Calu3 (cell line): ENCODE results near the gene TANC1. TPM values are rescaled to one million over a fixed set of nuclear protein-coding genes. Genes with fewer than 3 reads are reported as not detected.

Experiments
- BruUV-seq: library from RNA; stranded (reverse); fragments of 400-500 nt; replicated peaks from 2 replicates; lab custom pipeline; 2021; lab: Mats Ljungman, UMichigan
- CTCF ChIA-PET: fragments of 300-600 bp; sonication (Branson Sonifier 250); formaldehyde crosslinking; loops from one replicate; lab custom pipeline; 2022; ENCODE audit warnings: antibody characterized with exemption; lab: Charles Lee
- DNase-seq: peaks from one replicate; pipeline ENCODE4 v3.0.0; 2022
- H3K27ac Mint-ChIP-seq: one replicate; pipeline ENCODE4 v1.8.0; 2022; ENCODE audit warnings: mixed read lengths; ENCODE audit not compliant: unreplicated experiment
- H3K27me3 Mint-ChIP-seq: one replicate; pipeline ENCODE4 v1.8.0; 2022; ENCODE audit warnings: mixed read lengths; ENCODE audit not compliant: unreplicated experiment
- H3K36me3 Mint-ChIP-seq: one replicate; pipeline ENCODE4 v1.8.0; 2022; ENCODE audit warnings: mild to moderate bottlenecking, moderate library complexity, mixed read lengths; ENCODE audit not compliant: insufficient read depth, unreplicated experiment
- H3K4me1 Mint-ChIP-seq: one replicate; pipeline ENCODE4 v1.8.0; 2022; ENCODE audit warnings: mild to moderate bottlenecking, low read depth, mixed read lengths; ENCODE audit not compliant: unreplicated experiment
- H3K4me3 Mint-ChIP-seq: one replicate; pipeline ENCODE4 v1.8.0; 2022; ENCODE audit warnings: mild to moderate bottlenecking, low read depth, moderate library complexity, mixed read lengths; ENCODE audit not compliant: unreplicated experiment
- H3K9me3 Mint-ChIP-seq: one replicate; pipeline ENCODE4 v1.8.0; 2022; ENCODE audit warnings: low read depth, mixed read lengths; ENCODE audit not compliant: unreplicated experiment
- intact Hi-C: fragments of 100-400 bp; cut with micrococcal nuclease; formaldehyde crosslinking; loops from one replicate; pipeline ENCODE4 v1.10.0; 2022; ENCODE audit not compliant: unreplicated experiment
- total RNA-seq: library from RNA; stranded (reverse); gene quantifications from 2 replicates; pipeline ENCODE4 v1.2.3, GENCODE V29; 2022
- TF ChIP-seq, protein P1 (sequence below): fragments of 200-600 bp; IDR thresholded peaks from one replicate; pipeline ENCODE4 v1.8.0; 2022; ENCODE audit warnings: antibody characterized with exemption; ENCODE audit not compliant: unreplicated experiment

TANC1 gene
- total RNA-seq, 1 experiment from 2014 or later = 41.2 TPM

DNA sequence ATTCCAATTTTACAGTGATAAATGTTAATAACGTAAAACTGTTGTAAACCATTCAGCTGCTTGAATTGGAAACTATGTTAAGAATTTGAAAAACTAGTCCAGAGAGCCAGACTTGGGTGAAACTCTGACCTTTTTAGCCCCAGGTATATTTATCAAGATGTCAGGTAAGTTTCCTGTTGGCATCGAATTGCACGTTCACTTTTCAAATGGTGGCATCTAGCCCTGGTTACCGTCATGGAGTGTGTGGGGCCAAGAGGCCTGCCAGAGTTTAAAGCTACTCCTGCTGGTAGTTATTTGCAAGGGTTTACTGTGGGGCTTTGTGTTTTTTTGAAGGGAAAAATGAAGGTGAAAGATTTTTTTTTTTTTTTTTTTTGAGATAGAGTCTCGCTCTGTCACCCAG, 208.1 kb downstream of the TANC1 start:
- Mint-ChIP-seq H3K27ac (no peak overlapping the region), H3K36me3 (peaks cover 35% of the 10 kb centered on the region), H3K9me3 (no peaks in the 10 kb centered on the region), H3K4me3 (no peak overlapping the region), H3K27me3 (no peaks in the 10 kb centered on the region), H3K4me1 (no peaks in the 10 kb centered on the region)
- no TSS peak for BruUV-seq
- intact Hi-C loops = no loop called here
- CTCF ChIA-PET = interaction anchor here (0.6 kb wide), 1 partner anchor 332 kb away, joined by 3 read pairs; no protein-coding TSS in a partner anchor
- TF ChIP-seq, protein P1, sequence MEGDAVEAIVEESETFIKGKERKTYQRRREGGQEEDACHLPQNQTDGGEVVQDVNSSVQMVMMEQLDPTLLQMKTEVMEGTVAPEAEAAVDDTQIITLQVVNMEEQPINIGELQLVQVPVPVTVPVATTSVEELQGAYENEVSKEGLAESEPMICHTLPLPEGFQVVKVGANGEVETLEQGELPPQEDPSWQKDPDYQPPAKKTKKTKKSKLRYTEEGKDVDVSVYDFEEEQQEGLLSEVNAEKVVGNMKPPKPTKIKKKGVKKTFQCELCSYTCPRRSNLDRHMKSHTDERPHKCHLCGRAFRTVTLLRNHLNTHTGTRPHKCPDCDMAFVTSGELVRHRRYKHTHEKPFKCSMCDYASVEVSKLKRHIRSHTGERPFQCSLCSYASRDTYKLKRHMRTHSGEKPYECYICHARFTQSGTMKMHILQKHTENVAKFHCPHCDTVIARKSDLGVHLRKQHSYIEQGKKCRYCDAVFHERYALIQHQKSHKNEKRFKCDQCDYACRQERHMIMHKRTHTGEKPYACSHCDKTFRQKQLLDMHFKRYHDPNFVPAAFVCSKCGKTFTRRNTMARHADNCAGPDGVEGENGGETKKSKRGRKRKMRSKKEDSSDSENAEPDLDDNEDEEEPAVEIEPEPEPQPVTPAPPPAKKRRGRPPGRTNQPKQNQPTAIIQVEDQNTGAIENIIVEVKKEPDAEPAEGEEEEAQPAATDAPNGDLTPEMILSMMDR = no peak
- DNase-seq = no peak

DNA sequence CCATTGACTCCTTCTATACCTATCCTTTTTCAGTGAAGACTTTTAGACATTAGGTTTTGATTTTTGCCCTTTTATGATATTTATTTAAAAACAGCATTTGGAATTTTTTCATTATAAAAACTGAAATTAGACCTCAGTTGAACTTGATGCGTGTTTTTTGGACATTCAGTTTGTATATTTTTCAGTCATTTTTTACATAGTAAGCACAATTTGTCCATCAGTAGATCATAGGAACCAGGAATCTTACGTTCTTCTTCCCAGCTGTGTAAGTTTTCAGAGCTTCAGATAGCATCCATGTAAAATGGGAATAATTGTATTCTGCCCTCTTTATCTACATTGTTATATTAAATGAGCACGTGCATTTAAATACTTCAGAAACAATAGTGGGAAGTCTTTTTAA, 208.9 kb downstream of the TANC1 start:
- H3K36me3 Mint-ChIP-seq = peaks cover 37% of the 10 kb centered on the region
- no peaks in the 10 kb centered on the region for H3K9me3 Mint-ChIP-seq
- CTCF ChIA-PET = interaction anchor here (0.6 kb wide), 1 partner anchor 331 kb away, joined by 3 read pairs; no protein-coding TSS in a partner anchor
- H3K4me1 Mint-ChIP-seq = no peaks in the 10 kb centered on the region
- no peak for DNase-seq
- no peak overlapping the region for H3K4me3 Mint-ChIP-seq
- TF ChIP-seq, protein P1 = no peak
- no peaks in the 10 kb centered on the region for H3K27me3 Mint-ChIP-seq
- intact Hi-C loops = no loop called here
- H3K27ac Mint-ChIP-seq = no peak overlapping the region
- BruUV-seq = no TSS peak

DNA sequence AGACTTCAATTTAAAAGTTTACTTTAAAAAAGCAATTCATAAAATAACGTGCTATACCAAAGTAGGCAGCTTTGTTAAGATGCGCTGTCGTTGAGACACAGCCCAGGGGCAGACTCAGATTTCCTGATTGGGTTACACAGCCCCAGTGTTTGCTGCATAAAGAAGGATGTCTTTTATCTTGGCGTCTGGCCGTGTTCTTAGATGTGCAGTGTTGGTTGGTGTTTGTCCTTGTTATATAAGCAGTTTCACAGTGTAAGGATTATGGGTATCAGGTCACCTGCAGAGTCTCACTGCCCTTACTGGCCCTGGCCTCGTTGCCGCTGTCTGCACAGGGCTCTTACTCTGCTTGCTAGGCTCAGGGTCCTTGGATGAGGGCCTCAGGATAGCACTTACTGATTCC, 209.5 kb downstream of the TANC1 start:
- H3K27ac Mint-ChIP-seq = no peak overlapping the region
- H3K27me3 Mint-ChIP-seq = no peaks in the 10 kb centered on the region
- intact Hi-C loops = no loop called here
- no peak overlapping the region for H3K4me3 Mint-ChIP-seq
- CTCF ChIA-PET = no interaction called here
- H3K4me1 Mint-ChIP-seq = no peaks in the 10 kb centered on the region
- no TSS peak for BruUV-seq
- peaks cover 39% of the 10 kb centered on the region for H3K36me3 Mint-ChIP-seq
- TF ChIP-seq, protein P1 = no peak
- no peak for DNase-seq
- H3K9me3 Mint-ChIP-seq = no peaks in the 10 kb centered on the region

DNA sequence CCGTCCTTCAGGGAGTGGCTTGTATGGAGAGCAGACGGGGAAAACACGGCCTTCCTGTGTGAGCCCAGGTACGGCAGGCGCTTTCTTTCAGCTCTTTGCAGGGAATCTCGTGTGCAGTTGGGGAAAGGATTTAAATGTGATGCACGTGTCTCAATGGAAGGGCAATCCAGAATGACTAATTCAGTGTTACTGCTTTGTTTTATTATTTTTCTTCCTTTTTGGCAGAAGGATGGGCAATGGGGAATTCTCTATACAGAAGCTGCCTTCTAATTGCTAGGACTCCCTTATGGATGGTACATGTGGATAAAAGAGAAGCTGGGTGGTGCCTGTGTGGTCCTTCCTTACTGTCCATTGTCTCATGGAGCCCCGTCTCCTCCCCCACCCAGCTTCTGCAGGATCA, 210.7 kb downstream of the TANC1 start:
- no peaks in the 10 kb centered on the region for H3K27me3 Mint-ChIP-seq
- CTCF ChIA-PET = no interaction called here
- intact Hi-C loops = no loop called here
- BruUV-seq = no TSS peak
- no peaks in the 10 kb centered on the region for H3K9me3 Mint-ChIP-seq
- no peak for DNase-seq
- no peaks in the 10 kb centered on the region for H3K4me1 Mint-ChIP-seq
- H3K36me3 Mint-ChIP-seq = peaks cover 43% of the 10 kb centered on the region
- TF ChIP-seq, protein P1 = no peak
- H3K4me3 Mint-ChIP-seq = no peak overlapping the region
- no peak overlapping the region for H3K27ac Mint-ChIP-seq
